ENCODE measurements around the gene IKBIP.

DNA sequence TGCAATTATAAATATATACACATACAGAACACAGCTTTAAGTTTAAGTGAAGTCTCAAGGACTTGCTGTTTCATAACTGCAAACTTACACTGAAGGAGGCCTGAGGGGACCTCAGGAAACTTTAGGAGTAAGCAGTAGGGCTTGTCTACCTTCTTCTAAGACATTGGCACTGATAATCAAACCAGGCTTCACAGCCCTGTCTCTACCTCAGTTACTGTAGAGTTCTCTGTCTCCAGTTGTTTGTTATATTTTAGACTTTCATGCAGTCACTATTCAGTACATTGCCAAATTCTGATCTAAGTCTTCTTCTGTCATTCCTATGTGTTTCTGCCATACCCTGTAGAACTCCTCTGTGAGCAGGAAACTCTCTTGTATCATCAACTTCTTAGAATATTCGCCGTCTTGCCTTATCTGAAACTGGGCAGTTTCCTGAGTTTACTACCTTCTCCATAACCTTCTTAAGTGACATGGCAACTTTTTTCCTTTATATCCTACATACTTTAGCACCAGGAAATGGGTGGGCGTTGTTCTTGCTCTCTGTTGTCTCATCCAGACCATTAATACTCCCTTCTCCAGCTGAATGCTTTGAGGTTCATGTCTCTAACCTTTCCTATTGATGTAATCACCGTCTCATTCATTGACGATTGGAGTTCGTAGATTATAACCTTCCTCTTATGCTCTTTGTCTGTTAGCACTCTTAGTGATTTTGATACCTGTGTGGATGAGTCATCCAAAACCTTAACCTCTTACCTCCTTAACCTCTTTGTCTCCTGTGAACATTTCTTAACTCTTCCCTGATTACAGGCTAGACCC, 11.9 kb upstream of the IKBIP start:
- TF ChIP-seq POLR2A (IDR thresholded peaks at IDR 0.05; ENCODE audit: low read depth, low read length) (no peak), POLR2AphosphoS5 (IDR thresholded peaks at IDR 0.05; ENCODE audit: low read depth, low read length) (no peak)
